ENCODE measurements around the gene HSP90B1.

HSP90B1 gene

DNA sequence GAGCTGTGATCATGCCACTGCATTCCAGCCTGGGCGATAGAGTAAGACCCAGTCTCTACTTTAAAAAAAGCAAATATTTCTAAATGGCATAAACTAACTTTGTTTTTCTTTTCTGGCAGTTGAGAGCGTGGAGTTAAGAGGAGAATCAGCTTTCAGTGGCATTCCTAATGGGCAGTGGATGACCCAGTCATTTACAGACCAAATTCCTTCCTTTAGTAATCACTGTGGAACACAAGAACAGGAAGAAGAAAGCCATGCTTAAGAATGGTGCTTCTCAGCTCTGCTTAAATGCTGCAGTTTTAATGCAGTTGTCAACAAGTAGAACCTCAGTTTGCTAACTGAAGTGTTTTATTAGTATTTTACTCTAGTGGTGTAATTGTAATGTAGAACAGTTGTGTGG, 56.6 kb downstream of the HSP90B1 start:
- DNase-seq, result no peak

DNA sequence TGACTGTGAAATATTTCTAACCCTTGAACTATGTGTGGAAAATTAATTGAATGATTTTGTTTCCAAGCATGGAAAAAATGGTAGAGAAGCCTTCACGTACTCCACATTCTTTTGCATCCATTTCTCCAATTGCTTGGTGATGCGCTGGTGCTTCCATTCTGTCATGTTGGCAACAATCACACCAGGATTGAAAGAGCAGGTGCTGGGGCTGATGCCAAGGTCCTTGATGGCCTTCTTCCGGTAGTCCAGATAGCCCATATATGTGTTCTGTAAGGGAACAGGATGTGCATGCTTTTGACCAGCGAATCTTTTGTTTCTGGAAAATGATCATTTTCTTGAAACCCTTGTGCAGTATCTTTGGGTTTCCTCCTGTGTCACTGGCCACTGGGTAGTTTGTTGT, 64.0 kb downstream of the HSP90B1 start:
- no peak for DNase-seq

DNA sequence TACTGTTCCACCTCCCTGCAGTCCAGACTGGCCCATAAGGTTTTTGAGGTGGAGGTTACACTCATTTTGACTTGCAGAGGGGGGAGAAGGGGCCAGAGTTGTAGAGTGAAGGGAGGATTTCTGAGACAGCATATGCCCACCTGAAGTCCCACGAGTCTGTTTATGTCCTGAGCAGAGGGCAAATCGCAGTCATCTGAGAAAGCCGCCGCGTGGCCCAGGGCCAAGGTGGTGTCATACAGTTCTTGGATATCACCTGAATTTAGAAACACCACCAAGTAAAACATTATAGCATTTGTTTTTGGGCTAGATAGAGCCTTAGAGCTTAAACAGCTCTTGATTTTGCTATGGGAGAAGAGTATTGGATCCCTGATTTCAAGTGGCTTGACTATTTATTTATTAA, 66.4 kb downstream of the HSP90B1 start:
- no peak for DNase-seq

DNA sequence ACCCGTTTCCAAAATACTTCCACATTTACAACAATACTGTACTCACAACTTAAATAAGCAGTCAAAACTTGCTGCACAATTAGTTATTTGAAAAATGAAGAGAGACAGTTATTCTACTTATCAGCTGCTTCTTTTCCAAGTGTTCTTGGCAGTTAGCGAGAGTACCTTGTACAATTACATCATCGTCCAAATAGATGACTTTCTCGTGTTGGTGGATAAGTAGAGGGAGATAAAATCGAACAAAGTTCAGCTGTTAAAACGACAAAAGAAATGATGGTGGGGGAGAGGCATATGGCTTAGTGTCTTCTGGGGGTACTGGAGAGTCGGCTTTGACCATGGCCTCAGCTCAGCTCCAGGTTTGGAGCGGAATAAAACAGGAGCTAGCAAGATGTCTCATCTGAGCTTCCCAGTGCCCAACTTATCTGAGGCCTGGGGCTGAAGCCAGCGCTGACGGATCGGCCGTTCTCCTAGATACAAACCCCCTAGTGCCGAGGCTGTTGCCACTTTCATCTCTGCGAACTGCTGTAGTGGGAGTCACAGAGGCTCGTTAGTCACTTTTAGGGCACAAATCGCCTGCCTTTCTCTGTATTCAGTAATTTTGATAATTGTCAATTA, 67.2 kb downstream of the HSP90B1 start:
- no peak for DNase-seq
